Astrocyte of the cerebellum (primary cell): Measurements from ENCODE around the gene FAM227B.

Source experiments
- DNase-seq: peaks from one replicate; pipeline ENCODE4 v3.0.0-alpha.2; 2011; ENCODE audit warnings: low read depth
- H3K4me3 ChIP-seq: 2 replicates; pipeline ENCODE4 v1.5.1; 2011; ENCODE audit warnings: mild to moderate bottlenecking, low read depth, low read length, moderate library complexity
- CTCF ChIP-seq: IDR thresholded peaks from 2 replicates; pipeline ENCODE4 v1.5.1; 2012; ENCODE audit warnings: low read length, low read depth, moderate library complexity, mild to moderate bottlenecking; ENCODE audit errors: missing control alignments
- in situ Hi-C: cut with HindIII; loops from 2 replicates; pipeline ENCODE4 v1.10.0; 2017; ENCODE audit warnings: low sequenced_read_pairs

Gene FAM227B

GRCh38 chr15:49435174-49435573 is 185.4 kb downstream of the FAM227B start:
- H3K4me3 ChIP-seq, result no peak overlapping the region
- TF ChIP-seq CTCF, result no peak
- in situ Hi-C loops, result no loop called here
- no peak for DNase-seq

GRCh38 chr15:49430046-49430445 is 190.6 kb downstream of the FAM227B start:
- in situ Hi-C loops, result no loop called here
- H3K4me3 ChIP-seq, result no peak overlapping the region
- TF ChIP-seq CTCF, result no peak
- DNase-seq, result no peak

GRCh38 chr15:49428409-49429095 is 192.1 kb downstream of the FAM227B start:
- no peak for DNase-seq
- no peak overlapping the region for H3K4me3 ChIP-seq
- TF ChIP-seq CTCF, result no peak
- in situ Hi-C loops, result no loop called here

GRCh38 chr15:49427372-49427771 is 193.2 kb downstream of the FAM227B start:
- in situ Hi-C loops, result no loop called here
- DNase-seq, result no peak
- no peak for TF ChIP-seq CTCF
- no peak overlapping the region for H3K4me3 ChIP-seq

GRCh38 chr15:49424954-49425353 is 195.7 kb downstream of the FAM227B start:
- DNase-seq, result no peak
- no peak overlapping the region for H3K4me3 ChIP-seq
- TF ChIP-seq CTCF, result no peak
- in situ Hi-C loops, result no loop called here

- TF ChIP-seq CTCF, result no peak
- in situ Hi-C loops, result no loop called here
- no peak for DNase-seq
- H3K4me3 ChIP-seq, result peak overlapping the region; percentile 11
Observed at GRCh38 chr15:49423901-49424550, 196.6 kb downstream of the FAM227B start.
